Astrocyte (in vitro differentiated cells and primary cell): ENCODE measurements around the gene LPAR2. TPM values are rescaled to one million over a fixed set of nuclear protein-coding genes. Genes with fewer than 3 reads are reported as not detected.

Source experiments
- DNase-seq: peaks from one replicate; pipeline ENCODE4 v3.0.0-alpha.2; 2010; ENCODE audit warnings: low read depth
- FAIRE-seq: peaks from 2 replicates; lab custom pipeline; 2011; peaks lifted over from hg19 to GRCh38; lab: Jason Lieb, UNC
- H2AFZ ChIP-seq: 2 replicates; pipeline ENCODE4 v1.6.0; 2012; ENCODE audit warnings: low read depth, low read length, inconsistent platforms
- H3K27ac ChIP-seq: 2 replicates; pipeline ENCODE4 v1.5.1; 2011; ENCODE audit warnings: low read depth, low read length, inconsistent platforms
- H3K27me3 ChIP-seq: 2 replicates; pipeline ENCODE4 v1.6.0; 2011; ENCODE audit warnings: low read length, inconsistent platforms; ENCODE audit not compliant: insufficient read depth
- H3K36me3 ChIP-seq: 2 replicates; pipeline ENCODE4 v1.5.1; 2011; ENCODE audit warnings: low read length, inconsistent platforms; ENCODE audit not compliant: insufficient read depth
- H3K4me1 ChIP-seq: 2 replicates; pipeline ENCODE4 v1.5.1; 2011; ENCODE audit warnings: low read length, inconsistent platforms; ENCODE audit not compliant: insufficient read depth
- H3K4me2 ChIP-seq: 2 replicates; pipeline ENCODE4 v1.6.0; 2012; ENCODE audit warnings: low read length, inconsistent platforms
- H3K4me3 ChIP-seq: 2 replicates; pipeline ENCODE4 v1.5.1; 2011; ENCODE audit warnings: low read depth, mild to moderate bottlenecking, low read length, inconsistent platforms; ENCODE audit not compliant: insufficient read depth
- H3K79me2 ChIP-seq: 2 replicates; pipeline ENCODE4 v1.6.0; 2012; ENCODE audit warnings: mild to moderate bottlenecking, low read length, inconsistent platforms; ENCODE audit not compliant: insufficient read depth
- H3K9ac ChIP-seq: 2 replicates; pipeline ENCODE4 v1.6.0; 2012; ENCODE audit warnings: mild to moderate bottlenecking, low read length, inconsistent platforms
- H3K9me3 ChIP-seq: 2 replicates; pipeline ENCODE4 v1.5.1; 2012; ENCODE audit warnings: low read depth, mild to moderate bottlenecking, low read length, inconsistent platforms; ENCODE audit not compliant: insufficient read depth
- H4K20me1 ChIP-seq: 2 replicates; pipeline ENCODE4 v1.6.0; 2012; ENCODE audit warnings: low read length, inconsistent platforms; ENCODE audit not compliant: insufficient read depth
- H3K27ac Mint-ChIP-seq: one replicate; pipeline ENCODE4 v1.8.0; 2021; ENCODE audit warnings: mild to moderate bottlenecking, mixed read lengths; ENCODE audit not compliant: unreplicated experiment
- H3K27me3 Mint-ChIP-seq: one replicate; pipeline ENCODE4 v1.8.0; 2021; ENCODE audit warnings: low read depth, mixed read lengths; ENCODE audit not compliant: unreplicated experiment
- H3K36me3 Mint-ChIP-seq: one replicate; pipeline ENCODE4 v1.8.0; 2021; ENCODE audit warnings: low read depth, mixed read lengths; ENCODE audit not compliant: unreplicated experiment
- H3K4me1 Mint-ChIP-seq: one replicate; pipeline ENCODE4 v1.8.0; 2021; ENCODE audit warnings: low read depth, mixed read lengths; ENCODE audit not compliant: unreplicated experiment
- H3K4me3 Mint-ChIP-seq: one replicate; pipeline ENCODE4 v1.8.0; 2021; ENCODE audit warnings: mild to moderate bottlenecking, moderate library complexity, mixed read lengths; ENCODE audit not compliant: unreplicated experiment
- H3K9me3 Mint-ChIP-seq: one replicate; pipeline ENCODE4 v1.8.0; 2021; ENCODE audit warnings: mild to moderate bottlenecking, mixed read lengths; ENCODE audit not compliant: unreplicated experiment
- CTCF ChIP-seq: IDR thresholded peaks from 2 replicates; pipeline ENCODE4 v1.5.1; 2011; ENCODE audit warnings: low read depth, mild to moderate bottlenecking, inconsistent platforms, low read length, moderate library complexity; ENCODE audit not compliant: insufficient read depth
- EZH2 ChIP-seq: IDR thresholded peaks from 2 replicates; pipeline ENCODE4 v1.6.1; 2012; ENCODE audit warnings: mild to moderate bottlenecking, low read length, inconsistent platforms; ENCODE audit not compliant: insufficient read depth
- total RNA-seq: library from RNA; stranded (reverse); gene quantifications from 2 replicates; pipeline ENCODE4 v1.2.1, GENCODE V29; 2021

Gene LPAR2
- total RNA-seq, 1 donor from 2014 or later: 20.1 TPM

GRCh38 chr19:19630062-19630414, 2.0 kb upstream of the LPAR2 start:
- TF ChIP-seq EZH2 (no peak), CTCF (no peak)
- FAIRE-seq (no peak), DNase-seq (no peak)
- H3K27me3 Mint-ChIP-seq: no peaks in the 10 kb centered on the region
- H3K9ac ChIP-seq: no peak overlapping the region
- no peaks in the 10 kb centered on the region for H3K9me3 Mint-ChIP-seq
- H3K36me3 ChIP-seq: peaks cover 5% of the 10 kb centered on the region
- H3K9me3 ChIP-seq: no peaks in the 10 kb centered on the region
- no peaks in the 10 kb centered on the region for H3K27me3 ChIP-seq
- H3K27ac Mint-ChIP-seq: no peak overlapping the region
- H3K27ac ChIP-seq: no peak overlapping the region
- H3K4me1 Mint-ChIP-seq: no peaks in the 10 kb centered on the region
- no peak overlapping the region for H3K4me3 ChIP-seq
- peaks cover 12% of the 10 kb centered on the region for H3K4me1 ChIP-seq
- H3K4me2 ChIP-seq: no peak overlapping the region
- H4K20me1 ChIP-seq: peaks cover 6% of the 10 kb centered on the region
- no peak overlapping the region for H2AFZ ChIP-seq
- H3K4me3 Mint-ChIP-seq: no peak overlapping the region
- H3K79me2 ChIP-seq: no peaks in the 10 kb centered on the region
- peaks cover 27% of the 10 kb centered on the region for H3K36me3 Mint-ChIP-seq

- TF ChIP-seq CTCF (no peak), EZH2 (no peak)
- Histone ChIP-seq H3K27ac (no peak overlapping the region), H3K9me3 (no peaks in the 10 kb centered on the region), H3K9ac (peak overlapping the region; percentile 31), H3K36me3 (peaks cover 5% of the 10 kb centered on the region), H3K27me3 (no peaks in the 10 kb centered on the region), H3K4me2 (peak overlapping the region; percentile 82), H3K4me3 (peak overlapping the region; percentile 25), H4K20me1 (peaks cover under 1% of the 10 kb centered on the region), H3K4me1 (peaks cover 12% of the 10 kb centered on the region), H2AFZ (no peak overlapping the region), H3K79me2 (no peaks in the 10 kb centered on the region)
- peak overlapping the region; percentile 74 for H3K4me3 Mint-ChIP-seq
- H3K4me1 Mint-ChIP-seq: no peaks in the 10 kb centered on the region
- peak overlapping the region; percentile 53 for H3K27ac Mint-ChIP-seq
- H3K9me3 Mint-ChIP-seq: no peaks in the 10 kb centered on the region
- peaks cover 24% of the 10 kb centered on the region for H3K36me3 Mint-ChIP-seq
- FAIRE-seq: no peak
- H3K27me3 Mint-ChIP-seq: no peaks in the 10 kb centered on the region
- peak; percentile 76 for DNase-seq
These were observed 598 bp upstream of the LPAR2 start for GRCh38 chr19:19628501-19629134.
